ENCODE data around the gene RSKR.
"Not testable (repeated sequence)": the region's sequence is repeated elsewhere in the genome, so short reads cannot be mapped to it uniquely, and the experiment has no call there.

GRCh38 chr17:28658766-28659496, 44.9 kb upstream of the RSKR start:
- TF ChIP-seq CTCF (conservative IDR thresholded peaks at IDR 0.05); EZH2 (IDR thresholded peaks at IDR 0.05; ENCODE audit: low read depth): not testable (repeated sequence)

Measured in PC-9 (cell line).